WTC11 (cell line): ENCODE data around the gene TMEM14A. TPM values are rescaled to one million over a fixed set of nuclear protein-coding genes. Genes with fewer than 3 reads are reported as not detected.

Experiments used
- ATF1 ChIP-seq: sonication (generic); formaldehyde crosslinking; IDR thresholded peaks from 2 replicates; pipeline ENCODE4 v1.8.1; 2023; ENCODE audit warnings: mild to moderate bottlenecking, moderate library complexity, missing genetic modification reagents
- CREM ChIP-seq: sonication (generic); formaldehyde crosslinking; IDR thresholded peaks from 2 replicates; pipeline ENCODE4 v1.8.1; 2022; ENCODE audit warnings: mild to moderate bottlenecking, missing genetic modification reagents, moderate library complexity
- ESRRA ChIP-seq: sonication (generic); formaldehyde crosslinking; IDR thresholded peaks from 2 replicates; pipeline ENCODE4 v1.8.1; 2022; ENCODE audit warnings: mild to moderate bottlenecking, missing genetic modification reagents, borderline replicate concordance
- FOXK1 ChIP-seq: sonication (generic); formaldehyde crosslinking; IDR thresholded peaks from 2 replicates; pipeline ENCODE4 v1.8.0; 2022; ENCODE audit warnings: mild to moderate bottlenecking, moderate library complexity, missing genetic modification reagents
- HMGXB4 ChIP-seq: sonication (generic); formaldehyde crosslinking; IDR thresholded peaks from 2 replicates; pipeline ENCODE4 v1.8.1; 2023; ENCODE audit warnings: mild to moderate bottlenecking, moderate library complexity, missing genetic modification reagents
- JUN ChIP-seq: sonication (generic); formaldehyde crosslinking; IDR thresholded peaks from 2 replicates; pipeline ENCODE4 v1.8.0; 2023; ENCODE audit warnings: mild to moderate bottlenecking, missing genetic modification reagents
- NFE2L1 ChIP-seq: sonication (generic); formaldehyde crosslinking; IDR thresholded peaks from 2 replicates; pipeline ENCODE4 v1.8.1; 2023; ENCODE audit warnings: missing genetic modification reagents
- NFYB ChIP-seq: sonication (generic); formaldehyde crosslinking; conservative IDR thresholded peaks from 2 replicates; pipeline ENCODE4 v1.8.0; 2022; ENCODE audit warnings: low read depth, missing genetic modification reagents
- NR1H2 ChIP-seq: sonication (generic); formaldehyde crosslinking; IDR thresholded peaks from 2 replicates; pipeline ENCODE4 v1.9.0; 2021; ENCODE audit warnings: mild to moderate bottlenecking, moderate library complexity, missing genetic modification reagents
- SMAD3 ChIP-seq: sonication (generic); formaldehyde crosslinking; IDR thresholded peaks from 2 replicates; pipeline ENCODE4 v1.8.0; 2022; ENCODE audit warnings: missing genetic modification reagents, mild to moderate bottlenecking, borderline replicate concordance
- SMAD4 ChIP-seq: sonication (generic); formaldehyde crosslinking; IDR thresholded peaks from 2 replicates; pipeline ENCODE4 v1.8.0; 2022; ENCODE audit warnings: mild to moderate bottlenecking, missing genetic modification reagents
- USF1 ChIP-seq: sonication (generic); formaldehyde crosslinking; IDR thresholded peaks from 2 replicates; pipeline ENCODE4 v1.8.0; 2022; ENCODE audit warnings: mild to moderate bottlenecking, missing genetic modification reagents
- ZBTB21 ChIP-seq: sonication (generic); formaldehyde crosslinking; IDR thresholded peaks from 2 replicates; pipeline ENCODE4 v1.8.1; 2023; ENCODE audit warnings: mild to moderate bottlenecking, missing genetic modification reagents, borderline replicate concordance
- ZNF121 ChIP-seq: sonication (generic); formaldehyde crosslinking; IDR thresholded peaks from 2 replicates; pipeline ENCODE4 v1.8.0; 2023; ENCODE audit warnings: missing genetic modification reagents
- ZNF671 ChIP-seq: fragments of 250-450 bp; sonication (Bioruptor Pico); IDR thresholded peaks from 2 replicates; pipeline ENCODE4 v1.8.0; 2021; ENCODE audit warnings: mild to moderate bottlenecking
- total RNA-seq: library from RNA; stranded (reverse); gene quantifications from 3 replicates; pipeline ENCODE4 v1.2.3, GENCODE V29; 2021
- TF ChIP-seq, protein P1 (sequence below): sonication (generic); formaldehyde crosslinking; IDR thresholded peaks from 2 replicates; pipeline ENCODE4 v1.8.1; 2022; ENCODE audit warnings: mild to moderate bottlenecking, missing genetic modification reagents, moderate library complexity, borderline replicate concordance
- TF ChIP-seq, protein P2 (sequence below): sonication (generic); formaldehyde crosslinking; IDR thresholded peaks from 2 replicates; pipeline ENCODE4 v1.8.0; 2022; ENCODE audit warnings: mild to moderate bottlenecking, missing genetic modification reagents
- TF ChIP-seq, protein P3 (sequence below): sonication (generic); formaldehyde crosslinking; IDR thresholded peaks from 2 replicates; pipeline ENCODE4 v1.8.1; 2022; ENCODE audit warnings: low read depth, mild to moderate bottlenecking, moderate library complexity, missing genetic modification reagents, borderline replicate concordance
- TF ChIP-seq, protein P4 (sequence below): sonication (generic); formaldehyde crosslinking; IDR thresholded peaks from 2 replicates; pipeline ENCODE4 v1.8.1; 2022; ENCODE audit warnings: missing genetic modification reagents, borderline replicate concordance
- TF ChIP-seq, protein P5 (sequence below): fragments of 250-450 bp; sonication (Bioruptor Pico); IDR thresholded peaks from 2 replicates; pipeline ENCODE4 v1.9.0; 2021; ENCODE audit warnings: mild to moderate bottlenecking, borderline replicate concordance
- TF ChIP-seq, protein P6 (sequence below): sonication (generic); formaldehyde crosslinking; IDR thresholded peaks from 2 replicates; pipeline ENCODE4 v1.8.1; 2023; ENCODE audit warnings: mild to moderate bottlenecking, missing genetic modification reagents, moderate library complexity
- TF ChIP-seq, protein P7 (sequence below): sonication (generic); formaldehyde crosslinking; conservative IDR thresholded peaks from 2 replicates; pipeline ENCODE4 v1.8.1; 2022; ENCODE audit warnings: mild to moderate bottlenecking, missing genetic modification reagents

The TMEM14A gene
- total RNA-seq, 1 experiment from 2014 or later = 8.7 TPM

- no peak for TF ChIP-seq NFE2L1 (CRISPR knock-in tag)
- TF ChIP-seq NFYB = peak; percentile 94
- TF ChIP-seq, protein P1, sequence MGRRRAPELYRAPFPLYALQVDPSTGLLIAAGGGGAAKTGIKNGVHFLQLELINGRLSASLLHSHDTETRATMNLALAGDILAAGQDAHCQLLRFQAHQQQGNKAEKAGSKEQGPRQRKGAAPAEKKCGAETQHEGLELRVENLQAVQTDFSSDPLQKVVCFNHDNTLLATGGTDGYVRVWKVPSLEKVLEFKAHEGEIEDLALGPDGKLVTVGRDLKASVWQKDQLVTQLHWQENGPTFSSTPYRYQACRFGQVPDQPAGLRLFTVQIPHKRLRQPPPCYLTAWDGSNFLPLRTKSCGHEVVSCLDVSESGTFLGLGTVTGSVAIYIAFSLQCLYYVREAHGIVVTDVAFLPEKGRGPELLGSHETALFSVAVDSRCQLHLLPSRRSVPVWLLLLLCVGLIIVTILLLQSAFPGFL (CRISPR knock-in tag) = no peak
- TF ChIP-seq, protein P2, sequence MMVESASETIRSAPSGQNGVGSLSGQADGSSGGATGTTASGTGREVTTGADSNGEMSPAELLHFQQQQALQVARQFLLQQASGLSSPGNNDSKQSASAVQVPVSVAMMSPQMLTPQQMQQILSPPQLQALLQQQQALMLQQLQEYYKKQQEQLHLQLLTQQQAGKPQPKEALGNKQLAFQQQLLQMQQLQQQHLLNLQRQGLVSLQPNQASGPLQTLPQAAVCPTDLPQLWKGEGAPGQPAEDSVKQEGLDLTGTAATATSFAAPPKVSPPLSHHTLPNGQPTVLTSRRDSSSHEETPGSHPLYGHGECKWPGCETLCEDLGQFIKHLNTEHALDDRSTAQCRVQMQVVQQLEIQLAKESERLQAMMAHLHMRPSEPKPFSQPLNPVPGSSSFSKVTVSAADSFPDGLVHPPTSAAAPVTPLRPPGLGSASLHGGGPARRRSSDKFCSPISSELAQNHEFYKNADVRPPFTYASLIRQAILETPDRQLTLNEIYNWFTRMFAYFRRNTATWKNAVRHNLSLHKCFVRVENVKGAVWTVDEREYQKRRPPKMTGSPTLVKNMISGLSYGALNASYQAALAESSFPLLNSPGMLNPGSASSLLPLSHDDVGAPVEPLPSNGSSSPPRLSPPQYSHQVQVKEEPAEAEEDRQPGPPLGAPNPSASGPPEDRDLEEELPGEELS (CRISPR knock-in tag) = no peak
- no peak for TF ChIP-seq ZNF121 (CRISPR knock-in tag)
- no peak for TF ChIP-seq SMAD3
- TF ChIP-seq, protein P3, sequence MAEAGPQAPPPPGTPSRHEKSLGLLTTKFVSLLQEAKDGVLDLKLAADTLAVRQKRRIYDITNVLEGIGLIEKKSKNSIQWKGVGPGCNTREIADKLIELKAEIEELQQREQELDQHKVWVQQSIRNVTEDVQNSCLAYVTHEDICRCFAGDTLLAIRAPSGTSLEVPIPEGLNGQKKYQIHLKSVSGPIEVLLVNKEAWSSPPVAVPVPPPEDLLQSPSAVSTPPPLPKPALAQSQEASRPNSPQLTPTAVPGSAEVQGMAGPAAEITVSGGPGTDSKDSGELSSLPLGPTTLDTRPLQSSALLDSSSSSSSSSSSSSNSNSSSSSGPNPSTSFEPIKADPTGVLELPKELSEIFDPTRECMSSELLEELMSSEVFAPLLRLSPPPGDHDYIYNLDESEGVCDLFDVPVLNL (CRISPR knock-in tag) = 0 out of 2 replicates have a peak, but pooled peaks have one; percentile 40
- TF ChIP-seq SMAD4 (CRISPR knock-in tag) = no peak
- no peak for TF ChIP-seq ZBTB21
- no peak for TF ChIP-seq HMGXB4 (CRISPR knock-in tag)
- no peak for TF ChIP-seq JUN
- TF ChIP-seq, protein P4, sequence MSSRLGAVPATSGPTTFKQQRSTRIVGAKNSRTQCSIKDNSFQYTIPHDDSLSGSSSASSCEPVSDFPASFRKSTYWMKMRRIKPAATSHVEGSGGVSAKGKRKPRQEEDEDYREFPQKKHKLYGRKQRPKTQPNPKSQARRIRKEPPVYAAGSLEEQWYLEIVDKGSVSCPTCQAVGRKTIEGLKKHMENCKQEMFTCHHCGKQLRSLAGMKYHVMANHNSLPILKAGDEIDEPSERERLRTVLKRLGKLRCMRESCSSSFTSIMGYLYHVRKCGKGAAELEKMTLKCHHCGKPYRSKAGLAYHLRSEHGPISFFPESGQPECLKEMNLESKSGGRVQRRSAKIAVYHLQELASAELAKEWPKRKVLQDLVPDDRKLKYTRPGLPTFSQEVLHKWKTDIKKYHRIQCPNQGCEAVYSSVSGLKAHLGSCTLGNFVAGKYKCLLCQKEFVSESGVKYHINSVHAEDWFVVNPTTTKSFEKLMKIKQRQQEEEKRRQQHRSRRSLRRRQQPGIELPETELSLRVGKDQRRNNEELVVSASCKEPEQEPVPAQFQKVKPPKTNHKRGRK = no peak
- no peak for TF ChIP-seq ESRRA (CRISPR knock-in tag)
- TF ChIP-seq, protein P5, sequence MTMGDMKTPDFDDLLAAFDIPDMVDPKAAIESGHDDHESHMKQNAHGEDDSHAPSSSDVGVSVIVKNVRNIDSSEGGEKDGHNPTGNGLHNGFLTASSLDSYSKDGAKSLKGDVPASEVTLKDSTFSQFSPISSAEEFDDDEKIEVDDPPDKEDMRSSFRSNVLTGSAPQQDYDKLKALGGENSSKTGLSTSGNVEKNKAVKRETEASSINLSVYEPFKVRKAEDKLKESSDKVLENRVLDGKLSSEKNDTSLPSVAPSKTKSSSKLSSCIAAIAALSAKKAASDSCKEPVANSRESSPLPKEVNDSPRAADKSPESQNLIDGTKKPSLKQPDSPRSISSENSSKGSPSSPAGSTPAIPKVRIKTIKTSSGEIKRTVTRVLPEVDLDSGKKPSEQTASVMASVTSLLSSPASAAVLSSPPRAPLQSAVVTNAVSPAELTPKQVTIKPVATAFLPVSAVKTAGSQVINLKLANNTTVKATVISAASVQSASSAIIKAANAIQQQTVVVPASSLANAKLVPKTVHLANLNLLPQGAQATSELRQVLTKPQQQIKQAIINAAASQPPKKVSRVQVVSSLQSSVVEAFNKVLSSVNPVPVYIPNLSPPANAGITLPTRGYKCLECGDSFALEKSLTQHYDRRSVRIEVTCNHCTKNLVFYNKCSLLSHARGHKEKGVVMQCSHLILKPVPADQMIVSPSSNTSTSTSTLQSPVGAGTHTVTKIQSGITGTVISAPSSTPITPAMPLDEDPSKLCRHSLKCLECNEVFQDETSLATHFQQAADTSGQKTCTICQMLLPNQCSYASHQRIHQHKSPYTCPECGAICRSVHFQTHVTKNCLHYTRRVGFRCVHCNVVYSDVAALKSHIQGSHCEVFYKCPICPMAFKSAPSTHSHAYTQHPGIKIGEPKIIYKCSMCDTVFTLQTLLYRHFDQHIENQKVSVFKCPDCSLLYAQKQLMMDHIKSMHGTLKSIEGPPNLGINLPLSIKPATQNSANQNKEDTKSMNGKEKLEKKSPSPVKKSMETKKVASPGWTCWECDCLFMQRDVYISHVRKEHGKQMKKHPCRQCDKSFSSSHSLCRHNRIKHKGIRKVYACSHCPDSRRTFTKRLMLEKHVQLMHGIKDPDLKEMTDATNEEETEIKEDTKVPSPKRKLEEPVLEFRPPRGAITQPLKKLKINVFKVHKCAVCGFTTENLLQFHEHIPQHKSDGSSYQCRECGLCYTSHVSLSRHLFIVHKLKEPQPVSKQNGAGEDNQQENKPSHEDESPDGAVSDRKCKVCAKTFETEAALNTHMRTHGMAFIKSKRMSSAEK (CRISPR knock-in tag) = no peak
- no peak for TF ChIP-seq CREM
- TF ChIP-seq ZNF671 (CRISPR knock-in tag) = no peak
- TF ChIP-seq ATF1 (CRISPR knock-in tag) = no peak
- TF ChIP-seq, protein P6, sequence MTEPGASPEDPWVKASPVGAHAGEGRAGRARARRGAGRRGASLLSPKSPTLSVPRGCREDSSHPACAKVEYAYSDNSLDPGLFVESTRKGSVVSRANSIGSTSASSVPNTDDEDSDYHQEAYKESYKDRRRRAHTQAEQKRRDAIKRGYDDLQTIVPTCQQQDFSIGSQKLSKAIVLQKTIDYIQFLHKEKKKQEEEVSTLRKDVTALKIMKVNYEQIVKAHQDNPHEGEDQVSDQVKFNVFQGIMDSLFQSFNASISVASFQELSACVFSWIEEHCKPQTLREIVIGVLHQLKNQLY (CRISPR knock-in tag) = 0 out of 2 replicates have a peak, but pooled peaks have one; percentile 43
- peak; percentile 55; the same call in 1 of the 2 replicates for TF ChIP-seq FOXK1 (CRISPR knock-in tag)
- no peak for TF ChIP-seq NR1H2 (CRISPR knock-in tag)
- TF ChIP-seq, protein P7, sequence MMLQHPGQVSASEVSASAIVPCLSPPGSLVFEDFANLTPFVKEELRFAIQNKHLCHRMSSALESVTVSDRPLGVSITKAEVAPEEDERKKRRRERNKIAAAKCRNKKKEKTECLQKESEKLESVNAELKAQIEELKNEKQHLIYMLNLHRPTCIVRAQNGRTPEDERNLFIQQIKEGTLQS = no peak
- TF ChIP-seq USF1 (CRISPR knock-in tag) = no peak
Observed at GRCh38 chr6:52664186-52664990, 6.5 kb upstream of the TMEM14A start (continued).
